ENCODE results near the gene PKP4.

GRCh38 chr2:158554996-158555395 lies 98.2 kb downstream of the PKP4 start:
- TF ChIP-seq CTCF (IDR thresholded peaks at IDR 0.05) (no peak), POLR2A (IDR thresholded peaks at IDR 0.05) (no peak)
